IMR-90 (cell line): ENCODE data around the gene TSPAN3.

Source experiments
- CTCF ChIP-seq: conservative IDR thresholded peaks from 2 replicates; pipeline ENCODE4 v1.5.1; 2012; ENCODE audit warnings: mild to moderate bottlenecking, low read depth, low read length, improper control_type of control experiment
- POLR2A ChIP-seq: IDR thresholded peaks from 2 replicates; pipeline ENCODE4 v1.6.1; 2012; ENCODE audit warnings: mild to moderate bottlenecking, low read depth, low read length
- RCOR1 ChIP-seq: IDR thresholded peaks from 2 replicates; pipeline ENCODE4 v1.6.1; 2012; ENCODE audit warnings: mild to moderate bottlenecking, low read length, improper control_type of control experiment; ENCODE audit not compliant: insufficient replicate concordance
- RFX5 ChIP-seq: IDR thresholded peaks from 2 replicates; pipeline ENCODE4 v1.8.0; 2012; ENCODE audit warnings: low read depth, mild to moderate bottlenecking, low read length, moderate library complexity
- SMC3 ChIP-seq: fragments of 150-350 bp; IDR thresholded peaks from 2 replicates; pipeline ENCODE4 v1.6.1; 2016; ENCODE audit warnings: low read depth, mild to moderate bottlenecking, antibody characterized with exemption, low read length, moderate library complexity

GRCh38 chr15:77042955-77043920, 27.7 kb downstream of the TSPAN3 start:
- no peak for TF ChIP-seq CTCF
- no peak for TF ChIP-seq RCOR1
- TF ChIP-seq POLR2A: no peak
- TF ChIP-seq RFX5: no peak
- no peak for TF ChIP-seq SMC3
